K562 (cell line): ENCODE measurements around the gene SIGLEC7. TPM values are rescaled to one million over a fixed set of nuclear protein-coding genes. Genes with fewer than 3 reads are reported as not detected.
"Not testable (repeated sequence)": the region's sequence is repeated elsewhere in the genome, so short reads cannot be mapped to it uniquely, and the experiment has no call there.

ENCODE experiments used
- ATAC-seq: fragments of 200-7000 bp; cut with Tn5 transposase; 3 replicates; pipeline ENCODE4 v1.9.1; 2020; ENCODE audit warnings: moderate library complexity
- BruUV-seq: library from RNA; stranded (reverse); fragments of 400-500 nt; replicated peaks from 2 replicates; lab custom pipeline; 2021; lab: Mats Ljungman, UMichigan
- CTCF ChIA-PET: fragments of 300-600 bp; formaldehyde crosslinking; extraction: SDS; loops from one replicate; lab custom pipeline; 2021; ENCODE audit warnings: low intra/inter-chr PET ratio; lab: Yijun Ruan, JAX
- POLR2A ChIA-PET: fragments of 300-600, 350-650 bp; sonication (Branson Sonifier 250); formaldehyde crosslinking; extraction: SDS; loops from one replicate; lab custom pipeline; 2021; ENCODE audit warnings: antibody characterized with exemption, inconsistent platforms; lab: Yijun Ruan, JAX
- DNase-seq, 4 experiments: peaks; one replicate each; pipeline versions ENCODE4 v3.0.0 to v3.0.0-alpha.2; 2011 to 2018; ENCODE audit warnings: low spot score in 3 of 4, mixed read lengths in 3 of 4; ENCODE audit errors: extremely low read depth in 1 of 4
- FAIRE-seq: peaks from 2 replicates; lab custom pipeline; 2011; peaks lifted over from hg19 to GRCh38; lab: Jason Lieb, UNC
- H2AFZ ChIP-seq: 2 replicates; pipeline ENCODE4 v1.6.0; 2011; ENCODE audit warnings: low read depth, low read length, control low read depth, inconsistent platforms
- H3K27ac ChIP-seq: fragments of 200-600 bp; 3 replicates; pipeline ENCODE4 v1.8.0; 2011; ENCODE audit warnings: low read depth, mild to moderate bottlenecking, control low read depth, inconsistent platforms, low read length, moderate library complexity, mixed read lengths; ENCODE audit errors: extremely low read depth
- H3K27me3 ChIP-seq, 2 experiments: fragments of 300-600 bp in 1 of 2; 2 replicates in 1 of 2; 3 replicates in 1 of 2; pipeline versions ENCODE4 v1.6.0 to v1.8.0; 2011; ENCODE audit warnings: inconsistent platforms in 2 of 2, low read length in 2 of 2, mild to moderate bottlenecking in 1 of 2, mixed read lengths in 1 of 2, moderate library complexity in 1 of 2; ENCODE audit not compliant: control insufficient read depth in 2 of 2, insufficient read depth in 2 of 2
- H3K36me3 ChIP-seq: fragments of 300-600 bp; 3 replicates; pipeline ENCODE4 v1.8.0; 2011; ENCODE audit warnings: mild to moderate bottlenecking, low read length, inconsistent platforms; ENCODE audit not compliant: control insufficient read depth, insufficient read depth
- H3K4me1 ChIP-seq, 2 experiments: fragments of 200-600 bp in 1 of 2; replicated peaks in 1 of 2; 2 replicates in 1 of 2; 3 replicates in 1 of 2; pipeline versions ENCODE4 v1.5.1 to v1.8.0; 2011; ENCODE audit warnings: inconsistent platforms in 2 of 2, low read length in 2 of 2, mild to moderate bottlenecking in 1 of 2, mixed read lengths in 1 of 2, moderate library complexity in 1 of 2; ENCODE audit not compliant: control insufficient read depth in 2 of 2, insufficient read depth in 2 of 2
- H3K4me2 ChIP-seq: 2 replicates; pipeline ENCODE4 v1.6.1; 2011; ENCODE audit warnings: low read length, control low read depth, inconsistent platforms, mixed read lengths; ENCODE audit not compliant: insufficient read depth
- H3K4me3 ChIP-seq: fragments of 200-600 bp; sonication (generic), shearing (Covaris generic); 2 replicates; pipeline ENCODE4 v1.5.1; 2016; ENCODE audit warnings: control low read depth, inconsistent platforms
- H3K79me2 ChIP-seq: fragments of 200-600 bp; 3 replicates; pipeline ENCODE4 v1.8.0; 2011; ENCODE audit warnings: low read length, inconsistent platforms; ENCODE audit not compliant: control insufficient read depth, insufficient read depth
- H3K9ac ChIP-seq, 2 experiments: 2 replicates each; pipeline versions ENCODE4 v1.6.0 to v1.6.1; 2011; ENCODE audit warnings: low read depth in 2 of 2, low read length in 2 of 2, control low read depth in 1 of 2, inconsistent platforms in 1 of 2, mild to moderate bottlenecking in 1 of 2, mixed read lengths in 1 of 2; ENCODE audit not compliant: insufficient read depth in 1 of 2
- H3K9me1 ChIP-seq: one replicate; pipeline ENCODE4 v1.6.0; 2011; ENCODE audit warnings: inconsistent platforms, mild to moderate bottlenecking, low read length, moderate library complexity; ENCODE audit not compliant: control insufficient read depth, insufficient read depth
- H3K9me3 ChIP-seq: replicated peaks from 2 replicates; pipeline ENCODE4 v1.5.1; 2011; ENCODE audit warnings: low read depth, low read length, inconsistent platforms; ENCODE audit not compliant: control insufficient read depth, insufficient read depth
- H4K20me1 ChIP-seq: replicated peaks from 2 replicates; pipeline ENCODE4 v1.6.1; 2011; ENCODE audit warnings: low read length, inconsistent platforms, mixed read lengths; ENCODE audit not compliant: control insufficient read depth, insufficient read depth
- ELF2 ChIP-seq: fragments of 250-450 bp; sonication (Bioruptor Pico); IDR thresholded peaks from 2 replicates; pipeline ENCODE4 v1.5.0; 2021; ENCODE audit warnings: mild to moderate bottlenecking
- MAFG ChIP-seq: fragments of 450-650 bp; conservative IDR thresholded peaks from 2 replicates; pipeline ENCODE4 v1.6.1; 2016; ENCODE audit warnings: missing genetic modification characterization, missing compliant biosample characterization
- NFIX ChIP-seq: fragments of 250-450 bp; sonication (Bioruptor Pico); IDR thresholded peaks from 2 replicates; pipeline ENCODE4 v1.4.0; 2020; ENCODE audit warnings: low read depth, mild to moderate bottlenecking, moderate library complexity
- TCF3 ChIP-seq: sonication (generic); formaldehyde crosslinking; IDR thresholded peaks from 2 replicates; pipeline ENCODE4 v1.4.0; 2020; ENCODE audit warnings: mild to moderate bottlenecking, missing genetic modification reagents
- XRCC4 ChIP-seq: IDR thresholded peaks from one replicate; pipeline ENCODE4 v1.6.1; 2011; ENCODE audit not compliant: insufficient read depth, insufficient read length; ENCODE audit errors: extremely low read depth
- ZKSCAN3 ChIP-seq: fragments of 250-450 bp; sonication (Bioruptor Pico); IDR thresholded peaks from 2 replicates; pipeline ENCODE4 v1.4.0; 2020
- ZNF384 ChIP-seq: IDR thresholded peaks from 2 replicates; pipeline ENCODE4 v1.6.1; 2012; ENCODE audit warnings: low read depth, low read length, improper control_type of control experiment
- ZNF707 ChIP-seq: fragments of 250-450 bp; sonication (Bioruptor Pico); conservative IDR thresholded peaks from 2 replicates; pipeline ENCODE4 v1.8.0; 2022; ENCODE audit warnings: inconsistent platforms, mild to moderate bottlenecking, moderate library complexity
- WGBS: fragments of 100-300 bp; shearing (Covaris generic); methylation state at CpG from one replicate; pipeline ENCODE4 v1.1.6; 2016; ENCODE audit warnings: low coverage, mixed read lengths; ENCODE audit not compliant: insufficient coverage; ENCODE audit errors: missing lambda C conversion rate; 5-methylcytosine and 5-hydroxymethylcytosine counted together
- in situ Hi-C: fragments of 300-500 bp; cut with MboI; formaldehyde crosslinking; loops from 4 replicates; pipeline ENCODE4 v1.15.0; 2018; ENCODE audit warnings: inconsistent platforms, mixed read lengths
- intact Hi-C: fragments of 100-400 bp; cut with micrococcal nuclease; formaldehyde crosslinking; loops from 2 replicates; pipeline ENCODE4 v1.14.2; 2022
- polyA plus RNA-seq, 8 experiments: library from polyadenylated mRNA; depleted of rRNA in 4 of 8; stranded (reverse) in 5 of 8; unstranded in 3 of 8; fragments of >200 nt; fragmentation: Nextera tagmentation in 2 of 8; fragmentation: Illumina TruSeq in 1 of 8; extraction: Ambion mirVana in 2 of 8; extraction: Trizol in 1 of 8; gene quantifications; 2 replicates each; pipeline versions ENCODE4 v1.2.1 to v1.2.3, GENCODE V29; 2011 to 2014; ENCODE audit warnings: inconsistent platforms in 1 of 8, missing spikeins in 1 of 8
- total RNA-seq, 7 experiments: library from RNA; depleted of rRNA in 6 of 7; stranded (reverse); fragments of >200 nt in 6 of 7; fragmentation: Illumina TruSeq in 2 of 7; extraction: Trizol in 2 of 7; gene quantifications; 2 replicates each; pipeline versions ENCODE4 v1.2.1 to v1.2.3, GENCODE V29; 2011 to 2021; ENCODE audit warnings: low replicate concordance in 1 of 7
- TF ChIP-seq, protein P1 (sequence below): sonication (generic); formaldehyde crosslinking; IDR thresholded peaks from 2 replicates; pipeline ENCODE4 v1.8.1; 2023; ENCODE audit warnings: mild to moderate bottlenecking, missing genetic modification reagents

Gene SIGLEC7
- total and polyA plus RNA-seq, 9 of the 15 experiments (the other 6 are each of a cell fraction or from before 2014, with no cell fraction given): 0.10 to 0.12 TPM; not detected in 7

DNA sequence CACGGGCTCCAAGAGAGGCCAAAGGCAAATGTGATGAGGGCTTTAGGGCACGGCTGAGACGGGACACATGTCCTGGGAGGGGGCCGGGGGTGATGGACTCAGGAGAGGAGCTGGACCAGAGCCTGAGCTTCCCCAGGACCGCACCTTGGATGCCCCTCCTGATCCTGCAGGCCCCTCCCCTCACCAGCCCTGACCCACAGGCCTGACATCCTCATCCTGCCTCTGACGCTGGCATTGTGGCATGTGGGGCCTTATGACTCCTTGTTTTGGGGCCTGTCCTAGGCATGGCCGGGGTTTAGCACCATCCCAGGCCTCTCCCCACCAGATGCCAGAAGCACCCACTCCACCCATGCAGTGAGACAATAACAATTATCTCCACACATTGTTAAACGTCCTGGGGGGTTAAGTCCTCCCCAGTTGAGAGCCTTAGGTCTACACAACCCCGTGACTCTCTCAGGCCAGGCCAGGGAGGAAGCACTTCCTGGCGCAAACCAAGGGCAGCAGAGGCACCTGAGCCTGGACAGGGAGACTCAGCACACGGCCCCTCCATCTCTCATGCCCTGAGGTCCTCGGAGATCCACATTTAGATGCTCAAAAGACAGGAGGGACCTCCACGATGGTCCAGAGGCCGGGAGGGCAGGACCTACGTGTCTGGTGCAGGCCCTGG lies 841 bp downstream of the SIGLEC7 start:
- H3K4me1 ChIP-seq, FAIRE-seq, H3K9me3 ChIP-seq, CTCF ChIA-PET, in situ Hi-C loops, H3K27ac ChIP-seq, ATAC-seq, POLR2A ChIA-PET, H2AFZ ChIP-seq, H3K4me2 ChIP-seq, H3K36me3 ChIP-seq, DNase-seq, H3K79me2 ChIP-seq, H3K4me3 ChIP-seq, H3K9me1 ChIP-seq, intact Hi-C loops, H4K20me1 ChIP-seq, BruUV-seq, H3K9ac ChIP-seq: not testable (repeated sequence)
- WGBS: 14% methylated on average over 10 of the region's 15 CpGs
- H3K27me3 ChIP-seq: peaks cover 11 to 59% of the 10 kb centered on the region in 2 experiments; a peak in 4 of 5 replicates

DNA sequence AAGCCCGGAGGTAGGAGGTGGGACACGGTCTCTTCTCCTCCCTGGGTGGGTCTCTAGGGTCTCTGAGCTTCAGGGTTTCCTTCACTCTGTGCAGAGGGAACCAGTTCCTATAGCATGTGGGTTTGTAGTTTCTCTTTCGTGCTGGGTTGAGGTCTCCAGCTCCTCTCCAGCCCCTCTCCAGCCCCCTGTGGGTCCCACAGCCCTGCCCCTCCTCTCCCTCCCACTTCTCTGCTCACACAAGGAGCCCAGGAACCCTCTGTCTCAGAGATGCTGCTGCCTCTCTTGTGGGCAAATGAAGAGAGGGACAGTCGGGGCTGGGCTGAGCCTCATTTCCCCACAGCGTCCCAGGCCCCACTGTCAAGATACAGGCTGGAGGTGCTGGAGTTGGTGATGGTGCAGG lies 1.4 kb downstream of the SIGLEC7 start:
- Histone ChIP-seq H3K9ac (no peak overlapping the region; a peak in 1 of 4 replicates), H3K4me1 (peaks cover 2 to 4% of the 10 kb centered on the region in 2 experiments; a peak in 3 of 5 replicates), H3K4me3 (no peak overlapping the region), H4K20me1 (peaks cover 4% of the 10 kb centered on the region; the same call in 1 of the 2 replicates), H2AFZ (no peak overlapping the region), H3K9me3 (no peaks in the 10 kb centered on the region), H3K36me3 (no peaks in the 10 kb centered on the region), H3K79me2 (no peaks in the 10 kb centered on the region), H3K27me3 (peaks cover 11 to 54% of the 10 kb centered on the region in 2 experiments; a peak in 4 of 5 replicates), H3K4me2 (no peak overlapping the region), H3K27ac (no peak overlapping the region), H3K9me1 (no peaks in the 10 kb centered on the region)
- FAIRE-seq: no peak
- 0% methylated on average over 3 of the region's 5 CpGs for WGBS
- POLR2A ChIA-PET: no interaction called here
- intact Hi-C loops (no loop called here), in situ Hi-C loops (no loop called here)
- CTCF ChIA-PET: no interaction called here
- DNase-seq: no peak
- no TSS peak for BruUV-seq
- ATAC-seq: no peak
- no peak for TF ChIP-seq TCF3
- TF ChIP-seq, protein P1, sequence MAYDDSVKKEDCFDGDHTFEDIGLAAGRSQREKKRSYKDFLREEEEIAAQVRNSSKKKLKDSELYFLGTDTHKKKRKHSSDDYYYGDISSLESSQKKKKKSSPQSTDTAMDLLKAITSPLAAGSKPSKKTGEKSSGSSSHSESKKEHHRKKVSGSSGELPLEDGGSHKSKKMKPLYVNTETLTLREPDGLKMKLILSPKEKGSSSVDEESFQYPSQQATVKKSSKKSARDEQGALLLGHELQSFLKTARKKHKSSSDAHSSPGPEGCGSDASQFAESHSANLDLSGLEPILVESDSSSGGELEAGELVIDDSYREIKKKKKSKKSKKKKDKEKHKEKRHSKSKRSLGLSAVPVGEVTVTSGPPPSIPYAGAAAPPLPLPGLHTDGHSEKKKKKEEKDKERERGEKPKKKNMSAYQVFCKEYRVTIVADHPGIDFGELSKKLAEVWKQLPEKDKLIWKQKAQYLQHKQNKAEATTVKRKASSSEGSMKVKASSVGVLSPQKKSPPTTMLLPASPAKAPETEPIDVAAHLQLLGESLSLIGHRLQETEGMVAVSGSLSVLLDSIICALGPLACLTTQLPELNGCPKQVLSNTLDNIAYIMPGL (CRISPR knock-in tag): no peak
- no peak for TF ChIP-seq XRCC4
- no peak for TF ChIP-seq ZNF707 (CRISPR knock-in tag)
- TF ChIP-seq MAFG (tag): no peak
- no peak for TF ChIP-seq ZNF384
- TF ChIP-seq ZKSCAN3 (CRISPR knock-in tag): no peak
- TF ChIP-seq ELF2 (CRISPR knock-in tag): no peak
- TF ChIP-seq NFIX (CRISPR knock-in tag): no peak
